NCI-H1417 treated with DMSO at 0.1 percent for 48 hours (cell line): ENCODE data around the gene ICA1.
"Not testable (repeated sequence)": the region's sequence is repeated elsewhere in the genome, so short reads cannot be mapped to it uniquely, and the experiment has no call there.

Source experiments
- DNase-seq: peaks from one replicate; lab custom pipeline; 2025; lab: John Stamatoyannopoulos, UW

Gene ICA1

DNA sequence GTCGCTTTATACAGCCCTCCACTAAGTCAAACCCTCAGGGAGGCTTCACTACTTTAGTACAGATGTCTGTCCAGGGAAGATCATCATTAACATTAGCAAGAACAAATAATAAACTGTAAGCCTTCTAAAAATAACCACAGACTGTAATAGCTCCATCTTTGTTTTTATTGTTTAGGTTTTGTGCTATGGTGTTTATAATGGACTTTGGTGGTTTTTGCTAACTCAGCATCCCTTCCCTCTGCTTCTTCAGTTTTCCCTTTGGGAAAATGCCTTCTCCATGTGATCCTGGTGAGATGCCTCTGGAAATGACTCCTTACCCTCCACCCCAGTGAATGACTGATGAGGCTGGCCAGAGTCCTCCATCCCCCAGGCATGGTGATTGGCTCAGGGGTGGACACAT lies 131.3 kb downstream of the ICA1 start:
- no peak for DNase-seq

- no peak for DNase-seq
Observed at GRCh38 chr7:8129318-8129659, 132.7 kb downstream of the ICA1 start.

GRCh38 chr7:8128449-8129317 lies 133.3 kb downstream of the ICA1 start:
- DNase-seq: no peak

GRCh38 chr7:8126601-8127167 lies 135.3 kb downstream of the ICA1 start:
- no peak for DNase-seq

GRCh38 chr7:8125680-8126444 lies 136.1 kb downstream of the ICA1 start:
- no peak for DNase-seq

- no peak for DNase-seq
Observed at GRCh38 chr7:8121243-8121642, 140.7 kb downstream of the ICA1 start.

DNA sequence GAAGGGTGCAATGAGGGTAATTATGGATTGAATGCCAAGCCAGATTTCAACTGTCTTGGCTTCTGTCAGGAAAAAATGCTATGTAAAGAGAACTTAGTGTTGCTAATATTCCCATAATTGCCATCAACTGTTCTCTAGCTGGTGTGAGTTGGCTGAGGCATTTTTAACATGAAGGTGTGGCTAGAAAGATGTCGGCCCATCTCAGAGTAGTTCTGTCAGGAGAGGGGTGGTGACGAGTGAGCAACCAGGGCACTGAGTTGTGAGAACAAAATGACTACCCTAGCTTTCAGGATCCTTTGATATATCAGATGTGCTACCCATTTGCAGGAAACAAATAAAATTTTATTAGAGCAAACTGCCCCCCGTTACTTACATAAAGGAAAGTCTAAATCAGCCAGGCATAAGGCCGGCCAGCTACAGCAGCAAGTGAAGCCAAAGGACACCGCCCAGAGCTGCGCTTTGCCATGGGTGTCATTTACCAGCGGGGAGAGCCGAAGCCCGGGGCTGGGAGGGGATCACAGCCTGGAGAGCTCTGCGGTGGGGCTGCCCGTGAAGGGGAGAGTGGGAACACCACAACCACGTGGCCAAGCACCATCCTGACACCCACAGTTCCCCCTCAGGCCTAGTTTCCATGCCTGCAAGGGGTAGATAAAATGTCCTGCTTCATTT lies 141.4 kb downstream of the ICA1 start:
- DNase-seq: no peak

GRCh38 chr7:8119262-8119661 lies 142.7 kb downstream of the ICA1 start:
- DNase-seq: no peak

- DNase-seq: no peak
Observed at GRCh38 chr7:8117195-8117594, 144.8 kb downstream of the ICA1 start.

DNA sequence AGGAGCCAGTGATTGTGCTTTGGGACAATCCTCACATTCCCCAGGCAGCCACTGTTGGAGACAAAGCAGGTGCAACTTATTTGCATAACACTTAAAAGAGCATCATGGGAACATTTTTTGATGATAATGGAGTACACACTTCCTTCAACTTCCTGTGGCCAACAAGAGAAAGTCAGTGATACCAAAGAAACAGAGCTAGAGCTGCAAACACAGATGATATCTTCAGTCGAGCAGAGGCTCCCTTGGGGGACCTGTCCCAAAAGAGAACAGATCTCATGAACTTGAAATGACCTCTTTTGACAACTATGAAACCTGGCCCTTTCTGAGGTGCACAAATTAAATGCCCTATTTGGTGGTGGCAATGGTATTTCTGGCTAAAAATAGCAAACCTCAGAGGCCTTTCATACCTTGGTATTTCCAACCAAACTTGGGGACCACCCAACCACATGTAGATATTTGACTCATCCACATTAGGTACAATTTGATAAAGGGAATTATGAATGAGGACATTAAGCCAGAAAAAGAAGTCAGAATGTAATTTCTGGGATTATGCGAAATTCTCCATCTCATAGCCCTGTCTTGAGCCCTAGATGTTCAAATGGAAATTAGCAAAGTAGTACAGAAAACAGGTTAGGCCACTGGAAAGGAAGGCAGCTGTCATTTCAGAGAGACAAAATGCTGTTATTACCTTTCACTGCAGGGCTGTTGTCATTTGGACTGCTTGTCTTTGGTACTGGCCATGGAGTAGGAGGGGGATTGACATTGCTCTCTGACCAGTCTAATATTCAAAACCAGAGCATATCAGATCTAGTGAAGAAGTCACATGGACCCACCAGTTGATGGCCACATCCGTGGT lies 146.2 kb downstream of the ICA1 start:
- DNase-seq: no peak

GRCh38 chr7:8114175-8114574 lies 147.8 kb downstream of the ICA1 start:
- no peak for DNase-seq

GRCh38 chr7:8113184-8113583 lies 148.8 kb downstream of the ICA1 start:
- DNase-seq: no peak

GRCh38 chr7:8112685-8113084 lies 149.3 kb downstream of the ICA1 start:
- DNase-seq: no peak

DNA sequence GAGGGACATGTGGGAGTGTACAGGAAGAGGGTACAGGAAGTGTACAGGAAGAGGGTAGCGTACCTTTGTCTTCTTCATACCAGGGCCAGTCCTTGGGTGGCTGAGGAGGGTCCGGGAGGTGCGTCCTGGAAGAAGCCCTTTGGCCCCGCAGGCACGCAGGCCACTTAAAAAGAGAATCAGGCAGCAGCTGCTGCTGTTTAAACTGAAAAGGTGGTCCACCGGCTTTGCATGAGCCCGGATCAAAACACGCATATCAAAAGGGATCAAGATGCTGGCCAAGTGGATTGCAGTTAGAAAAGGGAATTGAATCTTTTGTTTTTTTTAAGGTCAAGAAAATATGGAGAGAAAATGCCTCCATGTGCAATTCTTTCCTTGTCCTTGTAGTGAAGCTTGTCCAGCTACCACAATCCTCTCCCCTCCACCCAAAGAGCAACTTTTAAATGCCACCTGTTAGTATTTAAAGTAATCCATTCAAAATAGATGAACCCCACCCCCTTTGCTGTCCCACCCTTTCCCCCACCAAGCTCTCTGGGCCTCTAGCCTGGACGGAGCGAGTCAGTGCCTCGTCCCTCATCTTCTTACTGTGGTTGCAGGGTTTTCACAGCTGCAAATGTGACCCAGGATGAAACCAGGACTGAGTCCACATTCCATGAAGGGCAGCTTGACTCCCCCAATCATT lies 150.5 kb downstream of the ICA1 start:
- DNase-seq: no peak

- DNase-seq: no peak
Observed at GRCh38 chr7:8109196-8110022, 152.6 kb downstream of the ICA1 start.

DNA sequence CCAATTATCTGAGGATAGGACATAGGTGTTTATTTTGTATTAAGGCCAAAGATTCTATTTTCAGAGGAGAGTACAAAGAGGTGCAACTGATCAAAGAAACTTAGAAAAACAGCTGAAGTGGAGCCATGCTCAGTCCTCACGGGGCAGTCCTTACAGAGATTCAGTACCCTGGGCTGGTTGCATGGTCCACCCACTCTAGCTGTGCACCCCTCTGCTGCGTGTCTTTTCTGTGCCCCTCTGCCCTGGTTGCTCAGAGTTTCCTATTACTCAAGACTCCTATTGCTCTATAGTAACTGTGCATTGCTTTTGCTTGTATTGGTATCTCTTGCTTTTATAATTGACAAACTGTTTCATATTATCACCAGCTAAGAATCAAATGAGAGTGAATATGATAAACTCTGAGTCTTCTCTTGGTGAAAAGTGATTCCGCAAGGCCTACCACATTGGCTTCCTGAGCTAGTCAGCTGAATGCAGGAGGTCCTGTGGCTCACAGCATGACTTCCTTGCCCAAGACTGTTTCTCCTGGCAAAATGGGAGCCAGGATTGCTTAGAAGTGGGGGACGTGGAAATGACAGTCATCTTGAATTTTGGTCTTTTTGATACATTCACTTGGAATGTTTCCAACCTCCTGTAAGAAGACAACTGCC lies 156.4 kb downstream of the ICA1 start:
- DNase-seq: no peak

GRCh38 chr7:8103282-8103681 lies 158.7 kb downstream of the ICA1 start:
- no peak for DNase-seq

- DNase-seq: not testable (repeated sequence)
Observed at GRCh38 chr7:8101292-8101691, 160.7 kb downstream of the ICA1 start.
